Colonic mucosa (tissue), 4 donors: ENCODE data around the gene PLXNA2. TPM values are rescaled to one million over a fixed set of nuclear protein-coding genes. Genes with fewer than 3 reads are reported as not detected.

Source experiments
- DNase-seq: peaks from one replicate; pipeline ENCODE4 v3.0.0-alpha.2; 2020
- H3K27ac ChIP-seq: fragments of 200-600 bp; one replicate; pipeline ENCODE4 v1.8.0; 2021
- H3K27me3 ChIP-seq: fragments of 200-600 bp; one replicate; pipeline ENCODE4 v1.8.0; 2021
- H3K36me3 ChIP-seq: fragments of 200-600 bp; one replicate; pipeline ENCODE4 v1.8.0; 2021
- H3K4me1 ChIP-seq: fragments of 200-600 bp; one replicate; pipeline ENCODE4 v1.8.0; 2021; ENCODE audit warnings: mild to moderate bottlenecking
- H3K4me3 ChIP-seq: fragments of 200-600 bp; one replicate; pipeline ENCODE4 v1.8.0; 2021
- H3K9ac ChIP-seq, 2 donors: one replicate each; pipeline ENCODE4 v1.7.0; 2013; ENCODE audit warnings: control low read depth in 2 of 2, low read depth in 2 of 2, low read length in 2 of 2
- H3K9me3 ChIP-seq: fragments of 200-600 bp; one replicate; pipeline ENCODE4 v1.8.0; 2021
- intact Hi-C: fragments of 100-400 bp; cut with DNase I; formaldehyde crosslinking; loops from one replicate; pipeline ENCODE4 v1.14.1; 2022
- total RNA-seq, 2 donors: library from RNA; stranded (reverse); fragmentation: NEBNext Ultra II Directional in 1 of 2; extraction: Animal tissue kit (Norgen Biotek cat#: 25700) in 1 of 2; gene quantifications; one replicate each; pipeline ENCODE4 v1.2.1, GENCODE V29; 2021
- TF ChIP-seq, protein P1 (sequence below): fragments of 200-600 bp; IDR thresholded peaks from one replicate; pipeline ENCODE4 v1.8.0; 2022; ENCODE audit warnings: antibody characterized with exemption, mild to moderate bottlenecking
- donor health status: healthy.
- donor health status: DM: no; HTN: no; CAD: no.
- donor health status: DM: no; HTN: no; CAD: no.

The PLXNA2 gene
- total RNA-seq, 2 donors from 2014 or later = 46.1 to 81.6 TPM

DNA sequence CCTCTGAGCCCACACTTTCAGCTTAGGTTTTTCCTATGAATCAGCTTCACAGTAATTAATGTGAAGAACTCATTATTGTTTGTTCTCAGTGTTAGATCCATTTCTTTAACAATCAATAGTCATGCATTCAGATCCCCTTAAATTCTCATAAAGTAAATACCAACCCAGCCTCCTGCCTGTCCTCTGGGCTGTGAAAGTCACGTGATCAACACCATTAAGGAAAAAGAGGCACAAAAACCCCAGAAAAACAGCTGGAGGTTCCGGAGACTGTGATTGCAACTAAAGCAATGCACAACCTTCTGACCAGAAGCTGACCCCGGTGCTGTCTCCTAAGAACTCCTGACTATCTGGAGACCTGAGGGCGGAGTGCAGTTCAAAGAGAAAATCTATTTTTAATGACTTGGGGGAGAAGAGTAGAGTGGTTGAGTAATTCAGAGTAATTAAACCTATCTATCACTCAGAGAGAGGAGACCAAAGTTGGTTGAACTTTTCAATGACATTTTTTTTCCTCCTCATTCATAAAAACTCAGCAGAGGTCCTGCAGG, 132.5 kb downstream of the PLXNA2 start:
- Histone ChIP-seq H3K9ac (no peak overlapping the region), H3K27me3 (no peaks in the 10 kb centered on the region), H3K4me3 (no peak overlapping the region), H3K9me3 (no peaks in the 10 kb centered on the region), H3K4me1 (no peaks in the 10 kb centered on the region), H3K36me3 (no peaks in the 10 kb centered on the region), H3K27ac (no peak overlapping the region)
- TF ChIP-seq, protein P1, sequence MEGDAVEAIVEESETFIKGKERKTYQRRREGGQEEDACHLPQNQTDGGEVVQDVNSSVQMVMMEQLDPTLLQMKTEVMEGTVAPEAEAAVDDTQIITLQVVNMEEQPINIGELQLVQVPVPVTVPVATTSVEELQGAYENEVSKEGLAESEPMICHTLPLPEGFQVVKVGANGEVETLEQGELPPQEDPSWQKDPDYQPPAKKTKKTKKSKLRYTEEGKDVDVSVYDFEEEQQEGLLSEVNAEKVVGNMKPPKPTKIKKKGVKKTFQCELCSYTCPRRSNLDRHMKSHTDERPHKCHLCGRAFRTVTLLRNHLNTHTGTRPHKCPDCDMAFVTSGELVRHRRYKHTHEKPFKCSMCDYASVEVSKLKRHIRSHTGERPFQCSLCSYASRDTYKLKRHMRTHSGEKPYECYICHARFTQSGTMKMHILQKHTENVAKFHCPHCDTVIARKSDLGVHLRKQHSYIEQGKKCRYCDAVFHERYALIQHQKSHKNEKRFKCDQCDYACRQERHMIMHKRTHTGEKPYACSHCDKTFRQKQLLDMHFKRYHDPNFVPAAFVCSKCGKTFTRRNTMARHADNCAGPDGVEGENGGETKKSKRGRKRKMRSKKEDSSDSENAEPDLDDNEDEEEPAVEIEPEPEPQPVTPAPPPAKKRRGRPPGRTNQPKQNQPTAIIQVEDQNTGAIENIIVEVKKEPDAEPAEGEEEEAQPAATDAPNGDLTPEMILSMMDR = no peak
- intact Hi-C loops = no loop called here
- DNase-seq = no peak

DNA sequence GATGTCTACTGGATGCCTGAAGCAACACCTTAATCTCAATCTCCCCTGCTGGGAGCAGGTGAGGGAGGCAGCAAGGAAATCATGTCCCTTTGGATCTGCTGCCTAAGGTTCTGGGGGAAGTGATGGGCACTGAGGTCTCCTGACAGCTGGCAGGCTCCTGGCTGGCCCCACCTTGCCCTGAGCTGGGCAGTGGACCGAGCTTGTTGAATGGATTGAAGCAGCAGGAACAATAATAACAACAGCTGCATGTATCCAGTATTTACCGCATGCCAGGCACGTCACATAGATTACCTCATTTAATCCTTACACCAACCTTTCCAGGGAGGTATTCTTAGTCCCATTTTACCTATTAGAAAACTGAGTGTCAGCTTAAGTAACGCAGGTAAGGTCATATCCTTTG, 133.9 kb downstream of the PLXNA2 start:
- TF ChIP-seq, protein P1 = no peak
- Histone ChIP-seq H3K9ac (no peak overlapping the region), H3K9me3 (no peaks in the 10 kb centered on the region), H3K27me3 (no peaks in the 10 kb centered on the region), H3K4me3 (no peak overlapping the region), H3K4me1 (no peaks in the 10 kb centered on the region), H3K36me3 (no peaks in the 10 kb centered on the region), H3K27ac (no peak overlapping the region)
- intact Hi-C loops = no loop called here
- no peak for DNase-seq

DNA sequence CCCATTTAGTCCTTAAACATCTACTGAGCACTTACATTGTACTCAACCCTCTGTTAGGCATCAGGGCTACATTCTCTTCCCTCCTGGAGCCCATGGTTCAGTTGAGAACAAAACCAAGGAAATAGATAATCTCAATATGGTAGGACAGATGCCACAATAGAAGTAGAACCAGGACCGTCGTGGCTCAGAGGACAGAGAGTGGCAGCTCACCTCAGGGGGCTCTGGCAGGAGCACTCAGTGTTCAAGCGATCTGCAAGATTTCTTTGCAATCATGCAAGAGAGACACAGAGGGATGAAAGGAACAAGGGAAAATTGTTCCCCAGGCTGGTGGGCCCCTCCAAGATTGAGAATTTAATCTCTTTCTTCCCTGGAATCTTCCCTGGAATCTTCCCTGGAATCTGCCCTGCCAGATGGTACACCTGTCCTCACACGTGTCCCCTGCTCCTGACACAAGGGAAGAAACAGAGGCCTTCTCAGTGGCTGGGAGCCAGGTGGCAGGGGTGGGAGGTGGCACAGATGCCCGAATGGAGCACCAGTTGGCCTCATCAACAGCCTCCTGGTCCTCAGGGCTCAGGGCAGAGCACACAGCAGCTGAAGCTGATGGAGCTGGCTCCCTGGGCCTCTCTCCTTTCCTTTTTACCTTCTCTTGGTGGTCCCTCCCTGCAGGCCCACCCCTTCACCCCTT, 135.4 kb downstream of the PLXNA2 start:
- intact Hi-C loops = no loop called here
- H3K27me3 ChIP-seq = no peaks in the 10 kb centered on the region
- no peaks in the 10 kb centered on the region for H3K36me3 ChIP-seq
- DNase-seq = no peak
- no peak overlapping the region for H3K4me3 ChIP-seq
- H3K9me3 ChIP-seq = no peaks in the 10 kb centered on the region
- no peak overlapping the region for H3K9ac ChIP-seq
- TF ChIP-seq, protein P1 = no peak
- no peaks in the 10 kb centered on the region for H3K4me1 ChIP-seq
- H3K27ac ChIP-seq = no peak overlapping the region

DNA sequence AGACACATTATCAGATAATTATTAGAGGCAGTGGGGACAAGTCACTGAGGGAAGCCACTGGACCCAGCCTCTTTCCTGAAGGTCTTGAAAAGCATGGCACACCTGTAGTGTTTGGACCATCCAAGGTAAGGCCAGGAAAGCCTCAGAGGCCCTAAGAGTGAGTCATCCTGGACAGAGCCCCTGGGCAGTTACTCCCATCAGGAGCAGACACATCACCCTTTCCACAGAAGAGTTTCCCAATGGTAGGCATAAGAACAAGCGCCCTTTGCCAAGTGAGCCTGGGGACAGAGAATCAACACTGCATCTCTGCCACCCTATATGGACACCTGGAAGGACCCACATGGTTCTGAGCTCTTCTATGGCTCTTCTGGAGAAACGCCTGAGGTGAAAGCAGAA, 136.0 kb downstream of the PLXNA2 start:
- no peak overlapping the region for H3K4me3 ChIP-seq
- H3K9ac ChIP-seq = no peak overlapping the region
- intact Hi-C loops = no loop called here
- DNase-seq = no peak
- H3K27ac ChIP-seq = no peak overlapping the region
- no peaks in the 10 kb centered on the region for H3K36me3 ChIP-seq
- TF ChIP-seq, protein P1 = no peak
- no peaks in the 10 kb centered on the region for H3K27me3 ChIP-seq
- H3K4me1 ChIP-seq = no peaks in the 10 kb centered on the region
- H3K9me3 ChIP-seq = no peaks in the 10 kb centered on the region

DNA sequence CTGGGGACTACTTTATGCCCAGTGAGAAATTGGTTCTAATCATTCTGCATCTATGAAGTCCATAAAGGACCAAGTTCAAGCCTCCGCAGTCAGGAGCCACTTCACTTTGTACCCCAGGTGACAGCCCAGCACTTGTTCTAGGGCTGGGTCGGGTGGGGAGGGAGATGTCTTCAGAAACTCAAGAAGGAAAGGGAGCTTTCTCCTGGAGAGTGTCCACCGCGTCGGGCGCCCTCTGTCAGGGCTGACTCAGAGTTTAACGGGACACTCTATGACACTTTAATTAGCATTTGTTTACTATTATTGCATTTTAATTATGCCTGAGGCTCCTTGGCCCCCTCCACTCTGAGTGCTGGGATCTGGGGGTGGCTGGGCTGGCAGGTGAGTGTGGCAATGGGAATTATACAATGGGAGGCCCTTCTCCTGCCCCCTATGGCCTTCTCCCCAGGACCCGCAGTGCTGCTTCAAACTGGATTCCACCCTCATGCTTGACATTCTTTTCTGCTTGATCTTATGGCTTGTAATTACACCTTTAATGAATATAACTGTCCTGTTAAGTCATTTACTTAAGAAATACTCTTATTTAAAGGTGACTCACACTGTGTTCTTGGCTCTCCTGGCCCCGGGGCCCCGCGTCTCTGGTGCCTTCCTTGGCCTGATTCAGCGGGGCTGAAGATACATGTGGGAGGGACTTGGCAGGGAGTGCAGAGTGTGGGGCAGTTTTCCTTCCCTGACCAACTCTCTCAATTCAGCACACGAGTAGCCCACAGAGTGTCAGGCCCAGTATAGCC, 136.6 kb downstream of the PLXNA2 start:
- H3K36me3 ChIP-seq = no peaks in the 10 kb centered on the region
- no peak overlapping the region for H3K4me3 ChIP-seq
- no peaks in the 10 kb centered on the region for H3K4me1 ChIP-seq
- H3K9ac ChIP-seq = no peak overlapping the region
- no peaks in the 10 kb centered on the region for H3K27me3 ChIP-seq
- DNase-seq = no peak
- TF ChIP-seq, protein P1 = no peak
- no peak overlapping the region for H3K27ac ChIP-seq
- no peaks in the 10 kb centered on the region for H3K9me3 ChIP-seq
- intact Hi-C loops = no loop called here
